ENCODE data around the gene USF3. TPM values are rescaled to one million over a fixed set of nuclear protein-coding genes. Genes with fewer than 3 reads are reported as not detected.

The USF3 gene
- total RNA-seq, 1 donor from 2014 or later, result 20.8 TPM

GRCh38 chr3:113721636-113722035 is 25.2 kb upstream of the USF3 start:
- H3K9me3 Mint-ChIP-seq, result no peaks in the 10 kb centered on the region

GRCh38 chr3:113719758-113720157 is 23.3 kb upstream of the USF3 start:
- Mint-ChIP-seq H3K27me3 (no peaks in the 10 kb centered on the region), H3K36me3 (peaks cover 35% of the 10 kb centered on the region), H3K4me3 (no peak overlapping the region), H3K4me1 (ENCODE audit: unreplicated experiment) (no peaks in the 10 kb centered on the region), H3K9me3 (no peaks in the 10 kb centered on the region), H3K27ac (no peak overlapping the region)
- no peak for TF ChIP-seq CTCF (conservative IDR thresholded peaks at IDR 0.05)
- no peak for DNase-seq (ENCODE audit: extremely low spot score, unreplicated experiment)

More at GRCh38 chr3:113721636-113722035, 25.2 kb upstream of the USF3 start:
- H3K27ac Mint-ChIP-seq, result no peak overlapping the region
- no peaks in the 10 kb centered on the region for H3K4me1 Mint-ChIP-seq (ENCODE audit: unreplicated experiment)
- no peak for TF ChIP-seq CTCF (conservative IDR thresholded peaks at IDR 0.05)
- DNase-seq (ENCODE audit: extremely low spot score, unreplicated experiment), result no peak
- no peaks in the 10 kb centered on the region for H3K27me3 Mint-ChIP-seq
- peaks cover 34% of the 10 kb centered on the region for H3K36me3 Mint-ChIP-seq
- H3K4me3 Mint-ChIP-seq, result no peak overlapping the region

GRCh38 chr3:113719294-113719693 is 22.9 kb upstream of the USF3 start:
- H3K36me3 Mint-ChIP-seq, result peaks cover 33% of the 10 kb centered on the region
- TF ChIP-seq CTCF (conservative IDR thresholded peaks at IDR 0.05), result no peak
- no peak overlapping the region for H3K4me3 Mint-ChIP-seq

GRCh38 chr3:113717818-113718217 is 21.4 kb upstream of the USF3 start:
- Mint-ChIP-seq H3K27ac (no peak overlapping the region), H3K36me3 (peaks cover 30% of the 10 kb centered on the region), H3K4me1 (ENCODE audit: unreplicated experiment) (no peaks in the 10 kb centered on the region), H3K4me3 (no peak overlapping the region), H3K27me3 (no peaks in the 10 kb centered on the region), H3K9me3 (no peaks in the 10 kb centered on the region)
- TF ChIP-seq CTCF (conservative IDR thresholded peaks at IDR 0.05), result no peak
- DNase-seq (ENCODE audit: extremely low spot score, unreplicated experiment), result no peak

More at GRCh38 chr3:113719294-113719693, 22.9 kb upstream of the USF3 start:
- H3K4me1 Mint-ChIP-seq (ENCODE audit: unreplicated experiment), result no peaks in the 10 kb centered on the region
- H3K27ac Mint-ChIP-seq, result no peak overlapping the region
- H3K27me3 Mint-ChIP-seq, result no peaks in the 10 kb centered on the region
- DNase-seq (ENCODE audit: extremely low spot score, unreplicated experiment), result no peak
- H3K9me3 Mint-ChIP-seq, result no peaks in the 10 kb centered on the region

- no peak for TF ChIP-seq CTCF (conservative IDR thresholded peaks at IDR 0.05)
- H3K27ac Mint-ChIP-seq, result no peak overlapping the region
- DNase-seq (ENCODE audit: extremely low spot score, unreplicated experiment), result no peak
- peaks cover 27% of the 10 kb centered on the region for H3K36me3 Mint-ChIP-seq
- no peaks in the 10 kb centered on the region for H3K4me1 Mint-ChIP-seq (ENCODE audit: unreplicated experiment)
- no peaks in the 10 kb centered on the region for H3K27me3 Mint-ChIP-seq
- H3K4me3 Mint-ChIP-seq, result no peak overlapping the region
- no peaks in the 10 kb centered on the region for H3K9me3 Mint-ChIP-seq
These were observed 20.9 kb upstream of the USF3 start for GRCh38 chr3:113717308-113717707.

GRCh38 chr3:113714702-113715101 is 18.3 kb upstream of the USF3 start:
- no peaks in the 10 kb centered on the region for H3K4me1 Mint-ChIP-seq (ENCODE audit: unreplicated experiment)
- H3K4me3 Mint-ChIP-seq, result no peak overlapping the region
- DNase-seq (ENCODE audit: extremely low spot score, unreplicated experiment), result no peak
- H3K27ac Mint-ChIP-seq, result no peak overlapping the region
- no peaks in the 10 kb centered on the region for H3K27me3 Mint-ChIP-seq
- no peak for TF ChIP-seq CTCF (conservative IDR thresholded peaks at IDR 0.05)
- H3K9me3 Mint-ChIP-seq, result no peaks in the 10 kb centered on the region
- peaks cover 17% of the 10 kb centered on the region for H3K36me3 Mint-ChIP-seq
